NCI-H2196 (cell line): ENCODE measurements around the gene CDC37.
A peak's percentile ranks its signal among the peaks of the same experiment; 100 is the strongest.
"Not testable (repeated sequence)": the region's sequence is repeated elsewhere in the genome, so short reads cannot be mapped to it uniquely, and the experiment has no call there.

ENCODE experiments used
- DNase-seq: peaks from one replicate; lab custom pipeline; 2025; ENCODE audit not compliant: unreplicated experiment; lab: John Stamatoyannopoulos, UW

The CDC37 gene

DNA sequence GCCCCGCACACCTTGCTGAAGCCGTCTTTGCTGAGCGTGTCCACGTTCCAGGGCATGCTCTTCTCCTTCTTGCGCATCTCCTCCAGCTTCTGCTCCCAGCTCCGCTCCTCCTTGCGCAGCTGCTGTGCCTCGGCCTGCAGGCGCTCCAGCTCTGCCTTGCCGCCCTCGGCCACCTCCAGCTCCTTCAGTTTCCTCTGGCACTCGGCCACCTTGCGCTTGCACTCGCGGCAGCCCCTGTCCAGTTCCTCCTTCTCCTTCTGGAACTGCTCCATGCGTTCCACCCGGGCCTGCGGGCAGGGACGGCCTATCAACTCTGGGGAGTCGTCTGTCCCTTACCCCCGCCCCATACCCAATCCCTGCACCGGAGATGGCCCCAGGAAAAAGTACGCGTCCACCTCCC is 7.4 kb downstream of the CDC37 start:
- DNase-seq: no peak

DNA sequence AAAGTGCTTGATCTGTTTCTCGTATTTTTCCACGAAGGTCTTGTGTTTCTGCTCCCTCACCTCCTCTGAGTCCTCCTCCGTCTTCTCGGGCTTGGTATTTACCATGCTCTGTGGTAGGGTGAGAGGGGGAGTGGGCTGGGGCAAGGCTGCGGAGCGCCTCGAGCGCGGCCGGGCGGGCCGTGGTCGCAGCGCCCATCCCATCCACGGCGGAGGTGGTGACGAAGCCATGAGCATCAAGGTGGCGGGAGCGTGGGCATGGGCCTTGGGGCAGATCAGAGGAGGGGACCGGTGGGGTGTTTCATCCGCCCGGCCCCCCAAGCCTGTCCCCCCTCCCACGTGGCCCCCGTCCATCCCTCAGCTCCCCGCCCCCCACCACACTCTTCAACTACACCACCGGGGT is 7.9 kb downstream of the CDC37 start:
- DNase-seq: no peak

DNA sequence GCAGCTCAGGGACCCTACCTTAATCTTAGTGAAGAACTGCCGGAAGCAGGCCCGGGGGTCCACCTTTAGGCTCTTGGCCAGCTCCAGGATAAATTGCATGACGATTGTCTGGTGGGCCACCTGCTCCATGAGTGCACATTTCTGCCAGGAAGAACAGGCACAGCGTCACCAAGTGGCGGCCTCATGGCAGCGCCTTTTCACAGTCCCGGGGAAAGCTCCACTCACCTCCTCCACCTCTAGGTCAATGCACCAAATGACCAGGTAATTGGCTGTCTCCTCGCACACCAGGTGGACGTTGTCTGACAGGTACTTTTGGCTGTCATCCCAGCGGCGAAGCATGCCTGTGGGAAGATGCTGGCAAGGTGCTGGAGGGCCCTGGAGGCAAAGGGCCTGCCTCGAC is 8.3 kb downstream of the CDC37 start:
- DNase-seq: no peak

DNA sequence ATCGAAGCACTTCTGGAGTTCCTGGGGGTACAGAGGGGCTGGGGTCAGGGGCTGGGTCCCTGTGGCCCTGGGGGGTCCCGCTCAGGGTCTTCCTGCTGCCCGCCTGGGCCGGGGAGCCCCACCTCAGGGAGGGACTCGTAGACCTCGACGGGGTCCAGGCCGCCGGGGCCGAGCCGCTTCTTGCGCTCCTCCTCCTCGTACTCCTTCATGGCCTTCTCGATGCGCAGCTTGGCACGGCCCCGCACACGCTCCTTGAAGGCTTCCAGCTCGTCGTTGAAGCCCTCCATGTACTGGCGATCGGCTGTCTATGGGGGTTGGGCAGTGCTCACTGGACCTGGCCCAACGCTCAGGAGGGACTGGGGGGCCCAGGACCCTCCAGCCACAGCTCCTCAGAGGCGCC is 10.2 kb downstream of the CDC37 start:
- DNase-seq: no peak

DNA sequence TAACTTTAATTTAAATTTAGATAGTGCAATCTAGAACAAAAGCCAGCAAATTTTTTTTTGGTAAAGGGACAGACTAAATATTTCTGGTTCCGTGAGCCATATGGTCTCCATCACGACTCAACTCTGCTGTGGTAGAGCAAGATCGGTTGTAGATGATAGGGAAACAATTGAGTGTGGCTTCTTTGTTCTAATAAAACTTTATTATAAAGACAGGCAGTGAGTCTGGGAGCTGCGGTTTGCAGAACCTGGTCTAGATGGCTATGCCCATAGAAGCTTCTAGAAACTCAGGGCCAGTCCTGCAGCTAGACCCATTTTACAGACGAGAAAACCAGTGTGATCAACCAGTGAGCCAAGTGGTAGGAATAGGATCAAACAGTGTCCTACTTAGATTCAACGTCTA is 11.2 kb downstream of the CDC37 start:
- no peak for DNase-seq

DNA sequence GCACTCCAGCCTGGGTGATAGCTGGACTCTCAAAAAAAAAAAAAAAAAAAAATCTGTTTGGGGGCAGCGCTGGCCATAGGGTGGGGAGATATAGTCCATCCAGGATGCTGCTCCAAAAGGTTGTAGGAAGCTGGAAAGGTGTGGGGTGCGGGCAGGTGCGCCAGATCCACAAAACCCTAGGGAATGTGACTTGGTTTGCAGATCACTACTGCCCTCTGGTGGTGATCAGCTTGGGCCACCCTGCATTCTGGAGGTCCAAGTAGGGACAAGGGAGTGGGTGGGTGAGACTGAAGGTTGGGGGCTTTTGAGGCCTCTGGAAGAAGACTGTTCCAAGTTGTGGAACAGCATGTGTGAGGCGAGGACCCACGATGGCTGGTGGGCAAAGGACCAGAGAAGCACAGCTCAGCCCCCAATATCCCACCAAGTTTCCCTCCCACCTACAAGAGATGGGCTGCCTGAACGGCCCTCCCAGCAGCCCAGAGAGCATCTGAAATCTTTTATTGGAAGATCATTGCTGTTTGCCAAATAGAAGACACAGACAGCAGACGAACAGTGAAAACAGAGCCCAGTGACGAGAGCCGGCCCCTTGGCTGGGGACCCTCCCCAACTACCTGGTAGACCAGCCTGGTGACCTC is 12.6 kb downstream of the CDC37 start:
- peak; percentile 75 for DNase-seq

DNA sequence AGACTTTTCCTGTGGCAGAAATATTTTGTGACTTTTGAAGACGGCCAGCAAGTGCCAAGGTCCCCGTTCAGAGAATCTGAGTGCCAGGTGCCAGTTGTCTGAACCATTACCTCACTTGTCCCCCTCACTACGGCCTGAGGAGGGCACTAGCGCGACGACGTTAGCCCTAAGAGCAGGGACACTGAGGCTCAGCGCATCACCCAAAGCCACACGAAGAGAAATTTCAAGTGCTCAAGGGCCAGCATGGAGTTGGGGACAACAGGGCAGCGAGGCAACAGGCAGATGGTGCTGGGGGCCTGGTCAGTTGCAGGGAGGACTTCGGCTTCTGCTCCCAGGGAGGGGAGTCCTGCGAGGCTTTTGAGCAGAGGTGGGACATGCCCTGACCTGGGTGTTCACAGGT is 13.5 kb downstream of the CDC37 start:
- no peak for DNase-seq

DNA sequence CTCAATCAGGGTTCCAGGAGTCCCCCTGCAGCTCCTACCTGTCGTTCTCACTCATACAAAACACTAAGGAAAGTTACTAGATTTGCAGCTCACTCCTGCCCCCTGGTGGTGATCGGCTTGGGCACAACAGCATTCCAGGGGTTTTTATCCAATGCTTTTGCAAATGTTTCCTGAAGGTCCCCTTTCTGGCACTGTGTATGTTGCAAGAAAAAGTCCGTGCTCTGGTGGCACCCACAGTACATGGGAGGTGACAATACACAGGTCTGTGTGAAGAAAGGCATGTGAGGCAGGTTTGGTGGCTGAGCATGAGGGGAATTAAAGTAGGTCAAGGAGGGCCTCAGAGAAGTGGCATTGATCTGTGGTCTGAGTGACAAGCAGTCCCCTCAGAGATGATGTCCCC is 14.4 kb downstream of the CDC37 start:
- DNase-seq: peak; percentile 82

DNA sequence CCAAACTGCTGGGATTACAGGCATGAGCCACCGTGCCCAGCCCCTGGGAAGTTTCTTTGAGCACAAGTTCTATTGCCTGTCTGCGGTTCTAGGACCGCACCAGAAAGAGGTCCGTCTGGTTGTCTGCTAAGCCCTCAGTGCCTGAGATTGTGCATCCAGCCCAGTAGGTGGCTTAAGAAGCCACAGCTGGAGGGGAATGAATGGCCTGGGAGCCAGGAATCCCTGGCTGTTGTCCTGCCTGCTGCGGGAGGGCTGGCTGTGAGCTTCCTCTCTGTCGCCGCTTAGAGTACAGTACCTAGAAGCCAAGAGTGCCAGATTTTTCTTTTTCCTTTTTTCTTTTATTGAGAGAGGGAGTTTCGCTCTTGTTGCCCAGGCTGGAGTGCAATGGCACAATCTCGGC is 18.8 kb downstream of the CDC37 start:
- DNase-seq: no peak

DNA sequence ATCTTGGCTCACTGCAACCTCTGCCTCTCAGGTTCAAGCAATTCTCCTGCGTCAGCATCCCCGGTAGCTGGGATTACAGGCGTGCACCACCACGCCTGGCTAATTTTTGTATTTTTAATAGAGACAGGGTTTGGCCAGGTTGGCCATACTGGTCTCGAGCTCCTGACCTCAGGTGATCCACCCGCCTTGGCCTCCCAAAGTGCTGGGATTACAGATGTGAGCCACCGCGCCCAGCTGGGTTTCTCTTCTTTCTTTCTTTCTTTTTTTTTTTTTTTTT is 20.2 kb downstream of the CDC37 start:
- not testable (repeated sequence) for DNase-seq

DNA sequence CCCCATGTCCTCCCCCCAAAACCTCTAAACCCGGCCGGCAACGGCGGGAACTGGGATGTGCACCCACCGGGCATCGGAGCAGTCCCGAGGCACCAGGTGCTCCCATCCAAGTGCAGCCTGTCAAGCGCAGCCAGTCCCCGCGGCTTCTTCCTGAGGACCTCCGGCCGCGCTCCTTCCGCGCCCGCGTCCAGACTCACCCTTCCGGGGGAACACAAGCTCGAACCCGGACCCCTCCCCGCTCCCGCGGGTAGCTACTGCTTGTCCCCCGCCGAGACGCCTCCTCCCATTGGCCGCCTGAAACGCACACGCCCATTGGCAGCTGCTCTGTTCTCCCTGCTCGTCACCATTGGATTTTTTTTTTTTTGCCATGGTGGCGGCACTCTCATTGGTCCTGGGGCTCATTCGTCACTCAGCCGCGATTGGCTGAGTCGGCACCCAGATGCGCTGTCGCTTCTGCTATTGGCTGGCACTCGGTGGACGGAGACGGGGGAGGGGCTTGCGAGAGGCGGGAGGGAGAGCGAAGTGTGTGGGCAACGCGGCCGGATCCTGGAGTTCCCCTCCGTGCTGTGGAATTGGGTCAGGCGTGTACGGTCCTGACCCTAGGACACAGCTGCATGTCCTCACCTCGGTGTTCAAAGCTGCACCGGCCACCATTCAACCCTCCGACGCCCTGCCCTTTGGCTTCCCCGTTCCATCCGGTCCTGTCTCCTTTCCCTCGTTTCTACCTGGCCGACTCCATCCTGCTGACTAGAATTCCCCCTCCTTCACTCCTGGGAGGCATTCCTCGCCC is 22.8 kb downstream of the CDC37 start, which contains the start of gene TYK2:
Gene TYK2, minus strand, starts transcription at position 260 of the 790 bp plus-strand sequence. CDS start 2,166 bp downstream, outside the sequence.
- peak; percentile 97 for DNase-seq

DNA sequence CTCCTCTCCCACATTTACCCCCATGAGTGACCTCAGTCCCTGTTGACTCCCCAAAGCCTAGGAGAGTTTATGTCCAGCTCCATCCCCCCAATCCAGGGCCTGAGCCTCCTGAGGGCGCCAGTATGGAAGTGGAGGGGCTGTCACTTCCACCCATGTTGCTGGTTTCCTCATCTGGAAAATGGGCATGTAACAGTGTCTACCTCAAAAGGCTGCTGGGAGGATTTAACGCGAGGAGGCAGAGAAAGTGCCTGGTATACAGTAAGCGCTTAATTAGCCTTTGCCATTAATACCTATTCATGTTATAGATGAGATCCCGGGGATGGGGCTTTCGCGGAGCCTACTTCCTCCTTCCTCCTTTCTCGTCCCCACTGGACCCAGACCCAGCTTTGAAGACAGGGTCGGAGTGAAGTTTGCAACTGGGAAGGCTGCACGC is 23.4 kb downstream of the CDC37 start:
- no peak for DNase-seq

DNA sequence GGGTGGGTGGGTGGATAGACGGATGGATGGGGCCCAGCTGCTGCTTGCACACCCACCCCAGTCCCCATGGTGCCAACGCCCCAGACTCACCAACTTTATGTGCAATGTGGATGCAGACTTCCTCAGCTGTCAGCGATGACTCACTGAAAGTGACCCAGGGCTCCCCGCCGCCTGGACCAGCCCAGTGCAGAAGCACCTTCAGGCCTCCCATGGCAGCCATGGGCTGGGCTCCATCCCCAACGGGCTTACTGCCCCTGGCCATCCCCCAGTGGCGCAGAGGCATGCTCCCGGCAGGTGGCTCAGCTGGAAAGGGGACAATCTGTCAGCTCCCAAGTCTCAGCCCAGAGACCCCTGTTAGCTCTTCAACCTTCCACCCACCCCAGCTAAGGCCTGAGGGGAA is 25.2 kb downstream of the CDC37 start:
- DNase-seq: no peak

DNA sequence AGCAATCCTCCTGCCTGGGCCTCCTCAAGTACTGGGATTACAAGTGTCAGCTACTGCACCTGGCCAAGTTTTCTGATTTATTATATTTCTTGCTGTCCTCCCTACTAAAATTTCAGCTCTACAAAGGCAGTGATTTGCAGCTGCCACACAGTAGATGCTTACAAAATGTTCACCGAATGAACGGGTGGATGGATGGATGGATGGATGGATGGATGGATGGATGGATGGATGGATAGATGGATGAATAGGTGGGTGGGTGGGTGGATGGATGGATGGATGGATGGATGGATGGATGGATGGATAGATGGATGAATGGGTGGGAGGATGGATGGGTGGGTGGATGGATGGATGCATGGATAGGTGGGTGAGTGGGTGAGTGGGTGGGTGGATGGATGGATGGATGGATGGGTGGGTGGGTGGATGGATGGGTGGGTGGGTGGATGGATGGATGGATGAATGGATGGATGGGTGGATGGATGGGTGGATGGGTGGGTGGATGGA is 26.2 kb downstream of the CDC37 start:
- DNase-seq: not testable (repeated sequence)

DNA sequence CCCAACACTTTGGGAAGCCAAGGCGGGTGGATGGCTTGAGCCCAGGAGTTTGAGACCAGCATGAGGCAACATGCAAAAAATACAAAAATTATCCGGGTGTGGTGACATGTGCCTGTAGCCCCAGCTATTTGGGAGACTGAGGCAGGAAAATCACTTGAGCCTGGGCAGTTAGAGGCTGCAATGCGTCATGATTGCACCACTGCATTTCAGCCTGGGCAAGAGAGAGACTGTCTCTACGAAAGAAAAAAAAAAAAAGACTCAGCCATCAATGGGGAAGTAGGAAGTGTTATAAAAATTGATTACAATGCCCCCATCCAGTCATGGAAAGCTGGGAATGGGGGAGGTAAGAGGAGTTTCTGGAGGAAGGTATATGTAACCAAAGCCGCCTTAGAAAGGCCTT is 28.4 kb downstream of the CDC37 start:
- no peak for DNase-seq

DNA sequence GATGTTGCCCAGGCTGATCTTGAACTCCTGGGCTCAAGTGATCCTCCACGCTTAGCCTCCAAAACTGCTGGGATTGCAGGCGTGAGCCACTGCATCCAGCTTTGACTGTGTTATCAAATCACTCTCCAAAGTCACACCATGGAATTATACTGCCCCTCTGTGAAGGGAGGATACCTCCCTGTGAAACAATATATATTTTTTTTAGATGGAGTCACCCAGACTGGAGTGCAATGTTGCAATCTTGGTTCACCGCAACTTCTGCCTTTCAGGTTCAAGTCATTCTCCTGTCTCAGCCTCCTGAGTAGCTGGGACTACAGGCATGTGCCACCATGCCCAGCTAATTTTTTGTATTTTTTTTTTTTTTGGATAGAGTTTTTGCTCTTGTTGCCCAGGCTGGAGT is 30.7 kb downstream of the CDC37 start:
- DNase-seq: no peak

DNA sequence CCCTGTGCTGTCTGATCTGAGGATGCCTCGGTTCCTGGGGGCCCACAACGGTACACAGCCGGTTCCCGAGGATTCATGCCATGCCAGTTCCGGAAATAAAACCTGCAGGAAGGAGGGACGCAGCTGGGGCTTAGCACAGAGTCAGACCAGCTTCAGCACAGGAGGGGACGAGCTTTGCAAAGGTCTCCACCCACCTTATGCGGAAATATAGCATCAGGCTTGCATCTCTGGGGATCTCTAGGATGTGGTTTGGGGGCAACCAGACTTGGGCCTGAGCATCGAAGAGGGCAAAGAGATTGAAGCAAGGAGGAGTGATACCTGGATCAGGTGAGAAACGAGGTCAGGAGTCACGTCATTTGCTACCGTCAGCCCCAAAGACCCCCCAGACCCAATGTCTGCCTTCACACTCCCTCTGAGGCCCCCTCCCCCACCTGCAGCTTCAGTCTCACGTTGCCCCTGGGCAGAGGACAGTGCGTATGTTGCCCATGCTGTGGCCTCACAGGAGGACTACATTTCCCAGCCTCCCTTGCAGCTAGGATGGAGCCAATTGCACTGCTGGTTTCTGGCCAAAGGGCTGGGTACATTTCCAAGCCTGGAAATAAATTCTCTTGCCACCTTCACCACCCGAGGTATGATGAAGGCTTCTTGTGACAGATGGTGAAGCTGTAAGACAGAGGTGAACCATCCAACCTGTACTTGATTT is 35.1 kb downstream of the CDC37 start:
- DNase-seq: no peak

DNA sequence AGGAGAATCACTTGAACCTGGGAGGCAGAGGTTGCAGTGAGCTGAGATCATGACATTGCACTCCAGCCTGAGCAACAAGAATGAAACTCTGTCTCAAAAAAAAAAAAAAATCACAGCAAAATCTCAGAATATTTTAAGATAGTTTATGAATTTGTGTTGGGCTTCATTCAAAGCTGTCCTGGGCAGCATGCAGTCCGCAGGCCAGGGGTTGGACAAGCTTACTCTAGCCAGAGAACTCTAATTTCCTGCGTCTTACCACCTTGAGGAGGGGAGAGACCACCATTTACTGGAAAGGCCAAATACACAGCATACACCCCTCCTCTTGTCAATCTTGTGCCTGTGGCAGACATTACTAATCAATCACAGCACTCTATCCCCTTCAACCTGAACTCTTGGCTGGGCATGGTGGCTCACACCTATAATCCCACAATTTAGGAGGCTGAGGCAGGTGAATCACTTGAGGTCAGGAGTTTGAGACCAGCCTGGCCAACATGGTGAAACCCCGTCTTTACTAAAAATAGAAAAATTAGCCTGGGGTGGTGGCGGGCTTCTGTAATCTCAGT is 36.3 kb downstream of the CDC37 start:
- not testable (repeated sequence) for DNase-seq

DNA sequence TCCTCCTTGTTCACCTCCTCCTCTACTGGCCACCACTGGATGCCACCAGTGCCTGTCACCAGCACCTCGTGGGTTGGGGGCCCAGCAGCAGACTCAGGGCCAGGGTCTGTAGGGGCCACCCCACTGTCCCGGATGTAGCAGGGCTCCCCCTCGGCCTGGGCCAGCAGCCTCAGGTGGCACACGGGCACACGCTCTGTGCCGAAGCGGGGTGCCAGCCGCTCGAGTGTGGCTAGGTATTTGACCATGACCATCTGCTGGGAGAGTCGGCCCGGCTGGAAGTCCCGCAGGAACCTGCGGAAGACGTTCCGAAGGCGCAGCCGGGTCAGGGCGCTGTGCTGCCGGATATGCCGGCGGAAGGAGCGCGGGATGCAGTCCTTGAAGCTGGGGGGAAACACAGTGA is 37.8 kb downstream of the CDC37 start:
- DNase-seq: no peak

DNA sequence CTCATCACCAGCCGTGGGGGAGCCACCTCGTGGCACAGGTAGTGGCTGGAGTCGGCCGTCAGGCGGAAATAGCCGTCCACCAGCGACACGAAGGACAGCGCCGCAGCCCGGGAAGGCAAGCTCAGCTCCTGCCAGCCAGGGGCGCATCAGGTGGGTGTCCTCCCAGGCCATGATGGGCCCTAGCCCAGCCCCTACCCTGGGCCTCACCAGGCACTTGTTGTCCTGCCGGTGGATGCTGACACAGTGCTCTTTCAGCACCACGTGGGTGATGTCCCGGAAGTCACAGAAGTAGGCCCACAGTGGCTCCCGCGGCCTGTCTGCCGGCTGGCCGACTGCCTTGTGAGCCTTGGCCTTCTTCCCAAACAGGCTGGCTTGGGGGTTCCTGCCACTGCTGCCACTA is 38.7 kb downstream of the CDC37 start:
- no peak for DNase-seq

DNA sequence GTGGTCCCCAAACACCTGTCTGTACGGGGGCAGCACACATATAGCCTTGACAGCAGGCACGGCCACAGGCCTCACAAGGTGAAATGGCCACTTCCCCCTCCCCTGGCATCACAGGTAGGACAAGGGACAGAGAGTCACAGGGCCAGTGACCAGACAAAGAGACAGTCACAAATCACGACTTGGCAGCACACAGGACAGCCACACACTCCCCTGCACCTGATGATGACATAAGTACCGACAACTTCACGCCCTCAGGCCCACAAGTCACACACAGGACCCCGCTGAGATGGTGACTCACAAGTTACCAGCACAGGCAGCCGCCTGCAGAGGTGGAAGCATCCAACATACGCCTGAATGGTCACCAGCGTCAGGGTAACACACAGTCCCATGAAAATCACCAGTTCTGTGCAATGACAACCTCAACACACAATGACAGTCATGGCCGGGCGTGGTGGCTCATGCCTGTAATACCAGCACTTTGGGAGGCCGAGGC is 39.5 kb downstream of the CDC37 start:
- DNase-seq: no peak

DNA sequence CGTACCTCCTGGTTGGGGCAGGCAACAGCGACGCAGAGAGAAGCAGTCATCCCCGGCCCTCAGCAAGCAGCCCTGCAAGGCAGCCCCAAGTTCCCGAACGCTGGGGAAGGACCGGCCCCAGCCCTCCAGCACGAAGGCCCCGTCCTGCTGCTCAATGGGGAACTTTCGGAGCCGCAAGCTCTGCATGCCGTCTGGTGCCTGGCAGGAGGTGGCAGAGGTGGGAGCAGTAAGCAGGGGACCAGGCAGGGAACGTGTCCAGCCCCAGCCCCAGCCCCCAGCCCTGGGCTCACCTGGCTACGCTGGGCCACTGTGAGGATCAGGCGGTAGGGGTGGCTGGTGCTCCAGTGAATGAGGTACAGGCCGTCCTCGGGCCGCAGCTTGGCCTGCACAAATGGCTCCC is 41.1 kb downstream of the CDC37 start:
- no peak for DNase-seq
